GM18870 (cell line): ENCODE measurements around the gene RYR3.

Experiments
- ATAC-seq: cut with Tn5 transposase; IDR thresholded peaks from one replicate; pipeline ENCODE4 v1.9.1; 2021; ENCODE audit warnings: moderate library complexity; ENCODE audit not compliant: unreplicated experiment

The RYR3 gene

DNA sequence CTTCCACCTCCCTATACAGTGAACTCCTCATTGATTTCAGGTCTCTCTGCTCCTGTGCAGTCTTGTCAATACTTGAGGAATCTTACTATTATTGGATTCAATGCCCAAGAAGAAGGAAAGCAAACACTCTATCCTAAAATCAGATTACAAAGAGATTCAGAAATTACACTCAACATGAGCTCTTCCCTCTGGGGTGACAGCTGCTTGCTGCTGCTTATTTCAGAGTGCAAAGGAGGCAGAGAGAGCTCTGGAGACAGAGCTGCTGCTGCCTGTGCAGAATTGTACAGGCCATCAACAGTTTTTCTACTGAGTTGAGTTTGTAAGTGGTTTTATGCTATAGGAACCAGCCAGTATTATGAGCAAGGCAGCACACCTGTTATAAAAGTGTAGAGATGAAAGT, 7.1 kb downstream of the RYR3 start:
- ATAC-seq = no peak

DNA sequence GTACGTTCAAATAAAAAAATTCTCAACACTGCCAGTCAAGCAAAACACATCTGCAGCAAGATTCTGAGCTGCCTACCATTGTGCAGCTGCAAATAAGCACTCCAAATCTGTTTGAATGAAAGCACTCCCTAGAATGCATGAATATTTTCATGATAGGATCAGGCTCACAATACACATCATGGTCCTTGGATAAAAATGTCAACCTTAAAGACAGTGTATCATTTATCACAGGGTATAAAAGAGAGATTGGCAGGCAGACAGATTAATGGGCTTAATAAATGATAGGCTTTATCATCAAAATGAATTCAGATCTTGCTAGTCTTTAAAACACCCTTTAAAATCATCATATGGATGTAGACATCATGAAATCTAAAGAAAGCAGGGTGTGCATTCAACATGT, 9.2 kb downstream of the RYR3 start:
- ATAC-seq = no peak

DNA sequence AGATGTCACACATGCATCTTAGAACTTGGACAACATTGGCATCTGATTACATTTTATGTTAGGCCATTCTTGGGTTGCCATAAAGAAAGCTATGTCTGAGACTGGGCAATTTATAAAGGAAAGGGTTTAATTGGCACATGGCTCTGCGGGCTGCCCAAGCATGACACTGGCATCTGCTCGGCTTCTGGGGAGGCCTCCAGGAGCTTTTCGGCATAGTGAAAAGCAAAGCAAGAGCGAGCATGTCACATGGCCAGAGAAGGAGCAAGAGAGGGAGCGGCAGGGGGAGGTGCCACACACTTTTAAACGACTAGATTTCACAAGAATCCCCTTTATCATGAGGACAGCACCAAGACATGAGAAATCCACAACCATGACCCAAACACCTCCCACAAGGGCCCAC, 11.3 kb downstream of the RYR3 start:
- no peak for ATAC-seq

DNA sequence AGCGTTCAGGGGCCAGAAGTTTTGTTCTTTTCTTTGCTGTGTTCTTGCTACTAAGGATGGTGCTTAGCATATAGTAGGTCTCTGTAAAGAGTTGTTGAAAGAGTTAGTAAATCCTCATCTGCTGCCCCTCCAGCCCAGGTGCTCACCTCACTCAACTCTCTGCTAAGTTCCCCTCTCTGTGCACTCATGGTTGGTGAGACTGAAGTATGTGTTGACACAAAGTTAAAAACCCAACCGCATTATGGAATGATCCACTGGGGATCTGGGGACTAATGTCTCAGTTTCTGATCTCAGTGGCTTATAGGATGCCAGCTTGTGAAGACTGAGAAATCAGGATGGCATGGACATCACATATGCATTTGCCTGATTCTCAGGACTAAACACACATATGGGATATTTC, 13.8 kb downstream of the RYR3 start:
- ATAC-seq = no peak

DNA sequence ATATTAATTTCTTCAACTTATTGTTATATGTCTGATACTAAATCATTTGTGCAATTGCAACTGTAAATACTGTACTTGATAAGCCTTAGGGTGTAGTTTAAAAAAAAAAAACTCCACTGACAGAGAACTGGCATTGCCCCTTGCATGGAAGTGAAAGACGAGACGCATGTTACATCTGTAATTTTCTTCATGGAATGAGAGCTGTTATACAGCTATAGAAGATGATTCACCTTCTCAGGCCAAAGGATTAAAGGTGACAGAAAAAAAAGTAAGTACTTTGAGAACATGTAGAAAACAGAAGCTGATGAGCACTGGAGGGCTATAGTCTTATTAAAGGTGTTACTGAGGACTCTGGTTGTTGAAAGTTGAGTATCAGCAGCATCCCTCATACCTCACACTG, 16.1 kb downstream of the RYR3 start:
- ATAC-seq = no peak

DNA sequence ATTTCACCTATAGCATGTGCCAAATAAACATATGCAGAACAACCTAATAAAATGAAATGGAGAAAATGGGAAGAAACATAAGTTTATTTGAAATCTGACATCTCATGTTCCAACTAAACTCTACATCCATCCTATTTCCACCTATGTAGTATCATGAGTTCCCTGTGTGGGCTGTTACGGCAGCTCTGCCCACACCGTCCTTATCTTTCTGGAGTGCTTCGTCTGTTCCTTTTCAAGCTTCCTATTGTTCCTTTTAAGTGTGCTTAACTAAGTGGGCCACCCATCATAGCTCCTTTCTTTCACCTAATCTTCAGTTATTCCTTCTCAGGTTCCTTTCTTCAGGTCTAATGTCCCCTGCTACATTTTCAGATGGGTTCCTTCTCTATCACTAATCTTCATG, 17.3 kb downstream of the RYR3 start:
- ATAC-seq = no peak

DNA sequence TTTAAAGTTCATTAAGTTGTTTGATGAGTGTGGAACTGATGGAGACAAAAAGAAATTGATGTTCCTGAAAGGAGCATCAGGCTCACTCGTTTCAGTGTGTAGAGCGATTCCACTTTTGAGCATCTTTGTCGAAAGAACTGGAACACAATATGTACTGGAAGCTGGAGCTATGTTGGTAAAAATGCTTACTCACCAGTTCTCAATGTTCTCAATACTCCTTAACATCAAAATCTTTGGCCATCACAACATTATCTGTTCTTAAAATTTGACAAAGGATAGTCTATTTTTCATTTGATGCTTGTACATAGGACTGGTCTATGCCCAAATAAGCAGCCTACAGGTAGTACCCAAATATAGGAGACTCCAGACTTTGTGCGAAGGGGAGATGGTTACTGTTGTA, 18.7 kb downstream of the RYR3 start:
- ATAC-seq = no peak

DNA sequence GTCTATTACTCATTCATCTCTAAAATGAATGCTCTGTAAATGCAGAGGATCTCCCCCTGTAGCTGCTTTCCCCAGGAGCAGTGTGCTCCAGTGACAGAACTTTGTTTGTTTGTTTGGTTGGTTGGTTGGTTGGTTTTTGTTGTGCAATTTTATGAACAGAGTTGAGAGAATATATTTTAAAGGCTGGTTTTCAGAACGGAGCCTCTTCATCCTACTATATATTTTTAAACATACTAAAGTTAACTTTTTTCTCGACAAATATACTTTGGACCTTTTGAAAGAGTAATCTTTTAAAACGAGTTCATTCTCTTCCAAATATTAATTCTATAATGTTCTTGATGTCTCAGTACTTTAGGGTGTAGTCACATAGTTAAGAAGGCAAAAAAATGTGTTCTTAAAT, 20.2 kb downstream of the RYR3 start:
- ATAC-seq = no peak

DNA sequence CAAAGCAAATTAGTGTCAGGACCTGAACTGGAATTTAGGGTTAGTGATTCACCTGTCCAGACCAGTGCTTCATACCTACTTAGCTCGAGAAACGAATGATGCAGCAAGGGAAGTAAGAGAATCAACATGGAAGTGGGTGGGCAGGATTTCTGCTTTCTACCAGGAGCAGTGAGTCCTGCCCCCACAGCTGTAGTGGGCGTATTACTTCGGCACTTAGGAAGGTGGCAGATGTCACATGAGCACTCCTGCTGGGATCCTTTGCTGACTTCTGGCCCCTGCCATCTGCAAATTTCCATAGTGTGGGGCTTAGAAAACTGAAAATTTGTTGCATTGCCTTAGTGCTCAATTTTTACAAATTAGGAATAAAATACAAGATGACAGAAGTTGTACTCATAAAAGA, 31.2 kb downstream of the RYR3 start:
- ATAC-seq = no peak

DNA sequence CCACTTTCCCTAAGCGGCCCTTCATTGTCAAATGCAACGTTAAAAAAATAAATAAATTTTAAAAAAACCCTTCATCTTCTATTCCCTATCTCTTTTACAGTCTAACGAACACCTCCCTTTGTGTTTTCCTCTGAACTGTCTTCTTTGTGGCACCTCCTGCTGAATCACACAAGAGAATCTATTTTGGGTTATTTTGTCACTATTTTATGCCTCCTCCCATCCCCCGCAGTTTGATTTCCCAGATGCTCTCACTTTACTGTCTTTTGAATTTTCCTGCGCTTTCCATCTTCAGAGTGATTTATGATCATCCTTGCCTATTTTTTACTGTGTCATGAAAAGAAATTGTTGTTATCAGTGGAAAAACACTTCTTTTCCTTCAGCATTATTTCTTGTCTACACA, 32.5 kb downstream of the RYR3 start:
- no peak for ATAC-seq

DNA sequence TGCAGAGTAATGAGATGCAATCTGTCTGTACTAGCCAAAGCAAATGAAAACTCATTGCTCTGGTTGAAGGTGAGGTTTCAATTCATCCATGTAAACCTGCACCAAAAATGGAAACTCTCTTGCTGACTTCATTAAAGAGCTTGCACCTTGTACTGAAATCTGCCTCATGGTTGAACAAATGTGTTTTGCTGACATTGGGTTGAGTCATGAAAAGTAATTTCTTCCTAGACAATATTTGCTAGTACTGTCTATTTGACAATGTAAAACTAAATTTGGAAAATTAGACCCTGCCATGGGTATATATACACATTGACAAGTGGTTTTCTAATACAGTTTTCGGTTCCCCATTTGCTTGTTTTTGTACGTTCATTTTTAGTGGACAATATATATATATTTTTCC, 33.3 kb downstream of the RYR3 start:
- no peak for ATAC-seq

DNA sequence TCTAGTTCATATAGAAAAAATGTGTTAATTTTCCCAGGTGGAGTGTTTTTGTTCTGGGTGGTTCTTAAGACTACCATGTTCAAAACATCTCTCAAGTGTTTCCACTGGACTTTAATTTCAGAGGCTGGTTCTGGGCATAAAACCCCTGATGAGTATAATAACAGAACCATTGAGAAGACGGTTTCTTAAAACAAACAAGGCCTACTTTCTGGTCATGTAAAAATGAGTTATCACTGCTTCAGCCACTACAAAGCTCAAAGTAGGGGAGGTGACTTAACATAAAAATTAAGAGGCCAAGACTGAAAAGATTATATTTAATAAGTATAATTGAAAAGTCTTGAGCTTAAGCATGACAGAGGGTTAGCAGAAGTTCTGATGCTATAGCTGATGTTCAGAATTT, 33.8 kb downstream of the RYR3 start:
- no peak for ATAC-seq

DNA sequence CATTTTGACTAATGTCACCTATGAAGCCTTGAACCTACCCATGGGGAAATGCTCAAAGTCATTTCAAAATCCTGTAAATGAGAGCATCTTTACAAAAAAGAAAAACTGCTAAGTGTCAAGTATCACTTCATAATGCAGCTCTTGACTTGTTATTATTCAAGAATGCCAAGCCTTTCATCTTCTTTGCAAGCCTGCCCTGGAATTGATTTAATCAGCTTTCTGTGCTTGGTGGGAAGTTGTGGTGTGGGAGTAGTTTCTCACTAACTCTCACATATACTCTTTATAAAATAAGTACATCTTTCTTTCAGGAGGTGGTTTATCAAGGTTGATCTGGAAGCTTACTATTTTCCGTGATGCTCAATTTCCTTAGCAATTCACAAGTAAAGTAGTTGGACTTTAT, 43.6 kb downstream of the RYR3 start:
- ATAC-seq = no peak

DNA sequence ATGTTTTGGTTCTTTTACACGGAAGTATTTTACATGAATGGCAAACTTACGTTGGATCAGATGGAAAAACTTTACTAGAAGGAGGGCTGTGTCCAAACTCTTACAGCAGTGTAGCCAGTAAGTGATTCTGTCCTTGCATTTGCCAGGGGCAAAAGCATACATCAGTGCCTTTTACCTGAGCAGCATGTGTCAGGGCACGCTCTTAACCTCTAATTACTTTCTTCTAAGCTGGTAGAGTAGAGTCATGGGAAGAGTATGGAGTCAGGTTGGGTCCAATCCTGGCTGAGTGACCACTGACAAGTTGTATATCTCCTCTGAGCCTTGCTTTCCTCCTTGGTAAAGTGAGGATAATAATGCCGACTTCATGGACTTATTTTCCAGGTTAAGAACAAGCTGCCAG, 47.1 kb downstream of the RYR3 start:
- no peak for ATAC-seq

DNA sequence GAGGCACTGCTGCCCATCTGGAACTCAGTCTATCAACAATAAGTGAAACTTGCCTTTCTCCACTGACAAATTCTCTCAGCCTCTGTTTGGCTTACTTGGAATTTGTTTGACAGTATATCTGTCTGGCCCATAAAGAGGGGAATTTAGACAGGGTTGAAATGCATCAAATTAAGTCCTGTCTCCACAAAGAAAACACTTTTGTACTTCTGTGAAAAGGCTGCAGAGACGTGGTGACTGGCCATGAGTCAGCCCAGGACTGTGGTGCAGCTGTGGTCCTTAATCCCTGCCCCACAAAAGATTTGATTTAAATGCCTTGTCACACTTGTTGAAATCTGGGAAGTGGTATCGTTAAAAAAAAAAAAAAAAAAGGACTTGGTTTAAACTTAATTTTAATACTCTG, 47.5 kb downstream of the RYR3 start:
- no peak for ATAC-seq

DNA sequence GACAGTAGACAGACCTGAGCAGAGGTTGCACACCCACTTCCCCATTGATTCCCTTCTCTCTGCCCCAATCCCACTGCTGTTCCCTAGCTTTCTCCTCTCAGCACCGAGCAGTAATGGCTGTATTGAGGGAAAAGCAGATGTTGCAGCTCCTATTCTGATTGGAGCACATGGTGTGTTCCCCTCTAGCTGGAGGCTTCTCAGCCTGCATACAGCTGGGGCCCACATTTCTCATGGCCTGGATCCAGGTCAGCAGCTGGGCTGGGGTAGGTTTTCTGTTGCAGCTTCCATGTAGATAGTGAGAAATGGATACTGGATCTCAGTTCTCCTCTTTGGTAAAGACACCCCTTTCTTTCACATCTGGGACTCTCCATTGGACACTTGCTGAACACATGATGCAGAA, 50.1 kb downstream of the RYR3 start:
- no peak for ATAC-seq

DNA sequence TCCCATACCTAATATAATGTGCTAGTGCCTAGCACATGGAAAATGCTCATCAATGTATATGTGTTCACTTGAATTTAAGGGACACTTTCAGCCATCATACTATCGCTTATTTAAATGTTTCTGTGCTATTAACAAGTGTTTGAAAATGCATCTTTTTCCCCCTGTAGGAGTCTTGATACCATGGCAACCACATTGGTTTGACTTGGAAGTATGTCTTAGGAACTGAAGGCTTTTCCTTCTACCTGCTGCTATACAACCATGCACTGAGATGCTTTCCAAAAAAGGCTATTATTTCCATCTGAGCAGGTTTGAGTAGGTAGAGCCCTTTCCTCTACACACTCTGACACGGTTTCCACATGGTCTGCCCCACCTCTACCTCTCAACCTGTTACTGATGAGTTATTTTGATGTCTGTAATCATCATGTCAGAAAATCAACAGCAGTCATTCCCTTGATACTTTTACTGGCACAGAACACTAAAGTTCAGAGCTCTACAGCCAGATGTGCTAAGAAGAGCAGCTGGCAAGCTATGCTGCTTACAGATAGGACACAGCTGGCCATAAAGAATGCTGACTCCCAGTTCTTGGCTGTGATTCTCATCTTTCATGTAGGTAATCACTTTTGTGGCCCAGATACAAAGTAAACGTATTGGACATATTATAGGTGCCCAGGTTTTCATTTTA, 59.3 kb downstream of the RYR3 start:
- ATAC-seq = no peak

DNA sequence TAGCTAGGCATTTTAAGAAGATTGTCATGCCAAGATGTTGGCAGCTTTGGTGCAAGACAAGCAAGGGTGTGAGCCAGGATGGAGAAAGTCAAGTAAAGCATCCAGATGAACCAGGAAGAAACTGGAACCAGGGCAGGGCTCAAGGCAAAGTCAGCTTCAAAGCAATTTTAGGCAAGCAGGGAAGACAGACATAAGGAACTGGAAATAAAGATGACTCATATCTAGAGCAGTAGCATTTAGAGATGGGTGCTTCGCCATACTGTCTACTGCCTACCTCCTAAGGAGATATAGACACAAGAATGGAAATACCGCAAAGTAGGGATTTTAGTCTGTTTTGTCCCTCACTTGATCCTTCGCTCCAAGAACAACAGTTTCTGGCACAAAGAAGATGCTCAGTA, 59.9 kb downstream of the RYR3 start:
- no peak for ATAC-seq

DNA sequence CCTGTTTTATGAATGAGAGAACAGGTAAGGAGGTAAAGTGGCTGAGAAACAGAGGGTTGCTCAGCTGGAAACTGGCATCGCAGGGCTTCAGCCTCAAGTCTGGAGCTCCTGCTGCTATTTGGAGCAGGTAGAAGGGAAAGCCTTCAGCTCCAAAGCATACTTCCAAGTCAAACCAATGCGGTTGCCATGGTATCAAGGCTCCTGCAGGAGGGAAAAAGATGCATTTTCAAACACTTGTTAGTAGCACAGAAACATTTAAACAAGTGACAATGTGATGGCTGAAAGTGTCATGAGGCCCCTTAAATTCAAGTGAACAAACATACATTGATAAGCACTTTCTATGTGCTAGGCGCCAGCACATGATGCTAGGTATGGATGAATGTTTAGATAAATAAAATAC, 60.4 kb downstream of the RYR3 start:
- no peak for ATAC-seq

DNA sequence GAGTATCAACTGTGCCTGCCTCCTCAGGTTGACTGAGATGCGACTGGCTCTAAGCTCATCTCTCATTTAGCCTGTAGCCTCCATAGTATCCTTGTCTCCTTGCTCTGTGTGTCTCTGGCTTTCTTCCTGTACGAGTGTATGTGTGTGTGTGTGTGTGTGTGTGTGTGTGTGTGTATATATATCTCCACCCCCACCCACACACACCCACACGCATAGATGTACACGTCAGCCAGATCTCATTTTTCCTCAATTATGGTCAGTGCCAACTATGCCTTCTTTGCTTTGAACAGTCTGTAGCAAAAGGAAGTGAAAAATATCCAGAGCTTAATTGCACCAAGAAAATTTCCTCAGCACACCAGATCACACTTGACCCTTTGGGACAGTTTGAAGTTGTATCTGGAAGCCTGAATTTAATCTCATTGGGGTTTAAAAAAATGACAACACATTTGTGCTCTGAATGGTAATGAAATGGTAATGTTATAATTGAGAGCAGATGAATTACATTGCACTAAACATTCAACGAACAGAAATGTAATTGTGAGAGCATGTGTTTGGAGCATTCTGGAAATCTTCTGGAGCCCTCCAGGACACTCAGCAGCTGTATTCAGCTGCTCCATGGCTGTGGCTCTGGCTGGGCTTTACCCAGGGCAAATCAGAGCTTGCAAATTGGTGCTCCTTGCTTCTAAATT, 63.6 kb downstream of the RYR3 start:
- no peak for ATAC-seq

DNA sequence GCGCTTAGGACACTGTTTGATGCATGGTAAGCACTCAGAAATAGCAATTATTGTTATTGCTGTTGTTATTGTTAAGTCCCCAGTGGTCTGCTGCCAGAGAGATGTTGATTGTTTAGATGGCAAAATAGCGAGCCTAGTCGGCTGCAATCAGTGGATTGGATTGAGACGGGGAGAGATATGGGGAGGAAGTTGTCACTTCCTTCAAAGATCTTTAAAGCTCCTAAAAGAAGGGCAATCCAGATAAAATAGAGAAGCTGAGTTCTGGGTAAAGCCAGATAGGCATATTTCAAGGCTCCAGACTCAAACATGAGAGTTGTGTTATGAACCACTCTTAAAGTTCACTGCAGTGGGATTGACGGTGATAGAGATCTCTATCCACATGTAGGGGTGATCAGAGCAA, 64.5 kb downstream of the RYR3 start:
- no peak for ATAC-seq

DNA sequence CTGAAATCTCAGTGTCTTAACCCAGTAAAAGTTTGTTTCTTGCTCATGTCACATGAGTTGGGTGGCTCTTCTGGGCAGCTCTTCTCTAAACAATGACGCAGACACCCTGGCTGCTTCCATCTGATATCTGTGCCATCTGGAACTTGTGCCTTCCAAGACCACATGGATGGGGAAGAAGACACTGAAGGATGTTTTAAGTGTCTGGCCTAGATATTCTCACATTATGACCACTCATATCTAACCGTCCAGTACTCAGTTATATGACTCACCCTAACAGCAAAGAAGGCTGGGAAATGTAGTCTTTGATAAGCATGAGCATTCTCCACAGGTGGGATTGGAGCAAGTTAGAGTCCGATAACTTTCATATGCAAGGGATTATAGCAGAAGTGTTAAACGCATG, 66.4 kb downstream of the RYR3 start:
- ATAC-seq = no peak

DNA sequence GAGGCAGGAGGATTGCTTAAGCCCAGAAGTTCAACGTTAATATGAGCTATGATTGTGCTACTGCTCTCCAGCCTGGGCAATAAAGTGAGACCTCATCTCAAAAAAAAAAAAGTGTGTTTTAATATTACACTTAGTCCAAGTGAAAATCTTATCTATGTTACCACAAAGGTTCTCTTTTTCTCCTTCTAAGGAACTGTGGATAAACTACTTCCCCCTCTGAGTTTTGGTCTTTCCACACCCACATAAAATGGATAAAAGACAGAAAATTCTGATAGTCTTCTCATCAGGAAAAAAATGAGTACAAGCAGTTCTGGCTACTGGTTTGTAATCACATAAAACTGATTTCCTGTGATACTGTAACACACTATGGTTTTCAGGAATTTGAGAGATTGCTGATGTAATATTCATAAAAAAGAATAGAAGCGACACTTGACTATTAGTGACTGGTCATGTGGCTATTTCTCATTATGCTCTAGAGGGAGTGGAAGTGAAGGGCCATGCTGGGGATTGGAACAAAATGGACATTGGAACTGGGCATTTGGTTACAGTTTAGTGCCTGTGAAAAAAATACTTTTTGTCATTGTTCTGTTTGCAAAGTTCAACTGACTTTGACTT, 68.2 kb downstream of the RYR3 start:
- ATAC-seq = no peak
